HTR-8/SVneo (cell line): ENCODE measurements around the gene LIN7C.
"Not testable (repeated sequence)": the region's sequence is repeated elsewhere in the genome, so short reads cannot be mapped to it uniquely, and the experiment has no call there.

ENCODE experiments used
- DNase-seq: peaks from one replicate; pipeline ENCODE4 v3.0.0; 2011; ENCODE audit warnings: low spot score, mixed read lengths; ENCODE audit not compliant: insufficient read length
- FAIRE-seq: peaks from 2 replicates; lab custom pipeline; 2011; peaks lifted over from hg19 to GRCh38; lab: Jason Lieb, UNC

LIN7C gene

GRCh38 chr11:27455667-27456066 is 50.9 kb downstream of the LIN7C start:
- FAIRE-seq (no peak), DNase-seq (no peak)

GRCh38 chr11:27453701-27454100 is 52.9 kb downstream of the LIN7C start:
- FAIRE-seq (no peak), DNase-seq (no peak)

DNA sequence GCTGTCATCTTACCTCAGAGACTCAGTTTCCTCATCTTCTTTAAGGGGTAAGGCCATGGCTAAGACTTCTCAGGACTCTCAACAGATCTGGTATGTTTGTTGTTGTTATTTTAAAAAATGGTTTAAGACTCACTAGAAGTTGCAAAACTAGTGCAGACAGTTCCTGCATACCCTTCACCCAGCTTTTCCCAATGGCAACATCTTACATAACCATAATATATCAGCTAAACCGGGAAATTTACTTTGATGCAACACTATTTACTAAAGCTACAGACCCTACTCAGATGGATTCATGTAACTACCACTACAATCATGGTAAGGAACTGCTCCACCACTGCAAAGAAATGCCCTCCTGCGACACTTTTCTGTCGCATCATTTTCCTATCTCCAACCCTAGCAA is 54.4 kb downstream of the LIN7C start:
- no peak for DNase-seq
- no peak for FAIRE-seq

- DNase-seq: no peak
- FAIRE-seq: no peak
Measured at GRCh38 chr11:27451244-27451965, 55.2 kb downstream of the LIN7C start.

- not testable (repeated sequence) for FAIRE-seq, DNase-seq
Measured at GRCh38 chr11:27448184-27448540, 58.4 kb downstream of the LIN7C start.

- FAIRE-seq: no peak
- DNase-seq: no peak
Measured at GRCh38 chr11:27447288-27448183, 59.0 kb downstream of the LIN7C start.

GRCh38 chr11:27445625-27446024 is 60.9 kb downstream of the LIN7C start:
- FAIRE-seq: no peak
- DNase-seq: no peak

GRCh38 chr11:27444801-27445215 is 61.8 kb downstream of the LIN7C start:
- FAIRE-seq (no peak), DNase-seq (no peak)
